ENCODE results near the gene NPB.

- no peak for TF ChIP-seq GATA2 (IDR thresholded peaks at IDR 0.05; ENCODE audit: low read depth, low read length)
- no peak for TF ChIP-seq GATA3 (IDR thresholded peaks at IDR 0.05; ENCODE audit: low read depth, low read length)
Measured at GRCh38 chr17:81939881-81940385, 37.9 kb downstream of the NPB start.

Data from SH-SY5Y (cell line).